ENCODE measurements around the gene CSNK1G2. TPM values are rescaled to one million over a fixed set of nuclear protein-coding genes. Genes with fewer than 3 reads are reported as not detected.

CSNK1G2 gene
- total RNA-seq, 3 donors from 2014 or later, result 31.5 to 76.7 (median 68.2) TPM

DNA sequence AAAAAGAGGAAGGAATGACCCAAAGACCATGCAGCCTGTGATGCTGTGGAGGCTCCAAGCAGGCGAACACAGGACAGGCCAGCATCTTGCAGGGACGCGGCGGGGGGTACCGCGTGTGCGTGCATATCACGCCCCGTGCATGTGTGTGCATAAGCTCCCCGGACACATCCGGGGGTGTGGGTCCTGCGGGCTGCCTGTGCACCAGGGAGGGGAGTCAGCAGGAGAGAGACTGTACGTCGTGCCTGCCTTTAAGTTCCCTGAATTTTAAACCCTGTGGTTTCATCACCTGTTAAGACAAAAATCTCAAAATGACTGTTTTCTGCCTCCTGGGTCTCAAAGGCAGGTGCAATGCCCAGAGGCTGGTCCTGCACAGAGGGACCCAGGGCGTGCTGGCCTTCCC, 19.1 kb upstream of the CSNK1G2 start:
- Histone ChIP-seq H3K4me3 (no peak overlapping the region), H3K4me1 (no peaks in the 10 kb centered on the region), H3K27ac (no peak overlapping the region), H3K27me3 (no peaks in the 10 kb centered on the region), H3K36me3 (no peaks in the 10 kb centered on the region), H3K9me3 (no peaks in the 10 kb centered on the region)
- DNase-seq (ENCODE audit: low spot score in 2 of 2), result no peak
- intact Hi-C loops (cut with DNase I; ENCODE audit: low total_unique reads), result no loop called here
- TF ChIP-seq, protein P1, sequence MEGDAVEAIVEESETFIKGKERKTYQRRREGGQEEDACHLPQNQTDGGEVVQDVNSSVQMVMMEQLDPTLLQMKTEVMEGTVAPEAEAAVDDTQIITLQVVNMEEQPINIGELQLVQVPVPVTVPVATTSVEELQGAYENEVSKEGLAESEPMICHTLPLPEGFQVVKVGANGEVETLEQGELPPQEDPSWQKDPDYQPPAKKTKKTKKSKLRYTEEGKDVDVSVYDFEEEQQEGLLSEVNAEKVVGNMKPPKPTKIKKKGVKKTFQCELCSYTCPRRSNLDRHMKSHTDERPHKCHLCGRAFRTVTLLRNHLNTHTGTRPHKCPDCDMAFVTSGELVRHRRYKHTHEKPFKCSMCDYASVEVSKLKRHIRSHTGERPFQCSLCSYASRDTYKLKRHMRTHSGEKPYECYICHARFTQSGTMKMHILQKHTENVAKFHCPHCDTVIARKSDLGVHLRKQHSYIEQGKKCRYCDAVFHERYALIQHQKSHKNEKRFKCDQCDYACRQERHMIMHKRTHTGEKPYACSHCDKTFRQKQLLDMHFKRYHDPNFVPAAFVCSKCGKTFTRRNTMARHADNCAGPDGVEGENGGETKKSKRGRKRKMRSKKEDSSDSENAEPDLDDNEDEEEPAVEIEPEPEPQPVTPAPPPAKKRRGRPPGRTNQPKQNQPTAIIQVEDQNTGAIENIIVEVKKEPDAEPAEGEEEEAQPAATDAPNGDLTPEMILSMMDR (IDR thresholded peaks at IDR 0.05), result no peak
- TF ChIP-seq POLR2A (IDR thresholded peaks at IDR 0.05), result no peak
- no peak for TF ChIP-seq POLR2AphosphoS5 (IDR thresholded peaks at IDR 0.05)

- intact Hi-C loops (cut with DNase I; ENCODE audit: low total_unique reads), result no loop called here
- DNase-seq (ENCODE audit: low spot score in 2 of 2), result no peak
- H3K9me3 ChIP-seq, result no peaks in the 10 kb centered on the region
- no peaks in the 10 kb centered on the region for H3K36me3 ChIP-seq
- no peaks in the 10 kb centered on the region for H3K4me1 ChIP-seq
- no peaks in the 10 kb centered on the region for H3K27me3 ChIP-seq
- no peak overlapping the region for H3K27ac ChIP-seq
- H3K4me3 ChIP-seq, result no peak overlapping the region
- TF ChIP-seq, protein P1 (IDR thresholded peaks at IDR 0.05), result no peak
- TF ChIP-seq POLR2A (IDR thresholded peaks at IDR 0.05) (no peak), POLR2AphosphoS5 (IDR thresholded peaks at IDR 0.05) (no peak)
Measured at GRCh38 chr19:1922803-1923202, 18.2 kb upstream of the CSNK1G2 start.

- TF ChIP-seq, protein P1 (IDR thresholded peaks at IDR 0.05), result no peak
- TF ChIP-seq POLR2AphosphoS5 (IDR thresholded peaks at IDR 0.05), result no peak
- no peak for TF ChIP-seq POLR2A (IDR thresholded peaks at IDR 0.05)
Measured at GRCh38 chr19:1923319-1923718, 17.7 kb upstream of the CSNK1G2 start.

GRCh38 chr19:1924320-1924961, 16.5 kb upstream of the CSNK1G2 start:
- Histone ChIP-seq H3K36me3 (no peaks in the 10 kb centered on the region), H3K27me3 (no peaks in the 10 kb centered on the region), H3K4me1 (peaks cover 0 to 5% of the 10 kb centered on the region in 2 donors), H3K4me3 (no peak overlapping the region), H3K27ac (no peak overlapping the region), H3K9me3 (no peaks in the 10 kb centered on the region)
- intact Hi-C loops (cut with DNase I; ENCODE audit: low total_unique reads), result no loop called here
- TF ChIP-seq POLR2AphosphoS5 (IDR thresholded peaks at IDR 0.05) (no peak), POLR2A (IDR thresholded peaks at IDR 0.05) (no peak)
- TF ChIP-seq, protein P1 (IDR thresholded peaks at IDR 0.05), result no peak
- DNase-seq (ENCODE audit: low spot score in 2 of 2), result no peak

More at GRCh38 chr19:1923319-1923718, 17.7 kb upstream of the CSNK1G2 start:
- Histone ChIP-seq H3K36me3 (no peaks in the 10 kb centered on the region), H3K9me3 (no peaks in the 10 kb centered on the region), H3K27me3 (no peaks in the 10 kb centered on the region), H3K4me3 (no peak overlapping the region), H3K4me1 (no peaks in the 10 kb centered on the region), H3K27ac (no peak overlapping the region)
- DNase-seq (ENCODE audit: low spot score in 2 of 2), result no peak
- intact Hi-C loops (cut with DNase I; ENCODE audit: low total_unique reads), result no loop called here

- Histone ChIP-seq H3K4me1 (peaks cover 0 to 5% of the 10 kb centered on the region in 2 donors), H3K4me3 (no peak overlapping the region), H3K27me3 (no peaks in the 10 kb centered on the region), H3K9me3 (no peaks in the 10 kb centered on the region), H3K27ac (no peak overlapping the region), H3K36me3 (no peaks in the 10 kb centered on the region)
- TF ChIP-seq, protein P1 (IDR thresholded peaks at IDR 0.05), result no peak
- TF ChIP-seq POLR2A (IDR thresholded peaks at IDR 0.05) (no peak), POLR2AphosphoS5 (IDR thresholded peaks at IDR 0.05) (no peak)
- no peak for DNase-seq (ENCODE audit: low spot score in 2 of 2)
- intact Hi-C loops (cut with DNase I; ENCODE audit: low total_unique reads), result loop anchor here (1.0 kb wide), 1 partner anchor 48 kb away; no protein-coding TSS in a partner anchor
Measured at GRCh38 chr19:1925544-1925943, 15.4 kb upstream of the CSNK1G2 start.
